H1 (cell line): ENCODE measurements around the gene HES1. TPM values are rescaled to one million over a fixed set of nuclear protein-coding genes. Genes with fewer than 3 reads are reported as not detected.

Source experiments
- CTBP2 ChIP-seq: IDR thresholded peaks from 2 replicates; pipeline ENCODE4 v1.7.0; 2011; ENCODE audit warnings: borderline replicate concordance, mild to moderate bottlenecking, moderate library complexity, mixed read lengths, low read length; ENCODE audit not compliant: insufficient read depth, insufficient read length
- KDM4A ChIP-seq: IDR thresholded peaks from one replicate; pipeline ENCODE4 v1.7.1; 2012; ENCODE audit warnings: low read depth, mild to moderate bottlenecking, moderate library complexity, low read length, inconsistent platforms; ENCODE audit not compliant: severe bottlenecking
- KDM5A ChIP-seq: fragments of 200-600 bp; IDR thresholded peaks from 2 replicates; pipeline ENCODE4 v1.7.1; 2012; ENCODE audit warnings: mild to moderate bottlenecking, low read length, inconsistent platforms, mixed read lengths
- POLR2A ChIP-seq, 2 experiments: IDR thresholded peaks; 1 replicate in 1 of 2; 2 replicates in 1 of 2; pipeline ENCODE4 v1.6.1; 2011; ENCODE audit warnings: low read depth in 2 of 2, low read length in 2 of 2, mild to moderate bottlenecking in 2 of 2; ENCODE audit errors: control extremely low read depth in 1 of 2
- POU5F1 ChIP-seq: IDR thresholded peaks from 2 replicates; pipeline ENCODE4 v1.6.1; 2011; ENCODE audit warnings: low read depth, mild to moderate bottlenecking, low read length, moderate library complexity
- SIX5 ChIP-seq: IDR thresholded peaks from 2 replicates; pipeline ENCODE4 v1.6.1; 2011; ENCODE audit warnings: mild to moderate bottlenecking, low read depth, low read length
- SP1 ChIP-seq: IDR thresholded peaks from 2 replicates; pipeline ENCODE4 v1.6.1; 2011; ENCODE audit warnings: low read depth, low read length
- SUZ12 ChIP-seq: fragments of 200-600 bp; sonication (generic); IDR thresholded peaks from 2 replicates; pipeline ENCODE4 v1.6.1; 2012; ENCODE audit warnings: mild to moderate bottlenecking, inconsistent platforms, low read length, moderate library complexity, mixed read lengths
- TBP ChIP-seq: IDR thresholded peaks from 2 replicates; pipeline ENCODE4 v1.6.1; 2011; ENCODE audit warnings: low read depth, low read length, improper control_type of control experiment
- TCF12 ChIP-seq: IDR thresholded peaks from 2 replicates; pipeline ENCODE4 v1.6.1; 2011; ENCODE audit warnings: low read depth, mild to moderate bottlenecking, low read length
- polyA plus RNA-seq, 7 experiments: library from polyadenylated mRNA; depleted of rRNA in 3 of 7; stranded (reverse) in 5 of 7; unstranded in 2 of 7; fragments of >200 nt in 5 of 7; fragments of 200-250 nt in 2 of 7; gene quantifications; 1 replicate in 5 of 7; 2 replicates in 1 of 7; 4 replicates in 1 of 7; pipeline versions ENCODE4 v1.2.1 to v1.2.3, GENCODE V29; 2011 to 2013; ENCODE audit warnings: missing spikeins in 2 of 7, mixed read lengths in 2 of 7
- total RNA-seq: library from RNA; stranded (reverse); fragmentation: NEBNext Ultra II Directional; extraction: Animal tissue kit (Norgen Biotek cat#: 25700); gene quantifications from 2 replicates; pipeline ENCODE4 v1.2.1, GENCODE V29; 2021

HES1 gene
- total and polyA plus RNA-seq, 2 of the 8 experiments (the other 6 are each of a cell fraction or from before 2014, with no cell fraction given): 7.9 to 12.9 TPM

GRCh38 chr3:194103983-194104751, 31.8 kb upstream of the HES1 start (continued):
- TF ChIP-seq SIX5 (no peak), TBP (no peak), POU5F1 (no peak), KDM4A (no peak), SP1 (no peak), POLR2A (IDR thresholded peaks at IDR 0.05; ENCODE audit: control extremely low read depth in 1 of 2, low read depth in 2 of 2, low read length in 2 of 2) (no peak), KDM5A (no peak), CTBP2 (no peak), TCF12 (no peak), SUZ12 (no peak)
- TF ChIP-seq, all 59 proteins: peak for 0
